ENCODE measurements around the gene GSTO1.

Gene GSTO1

GRCh38 chr10:104303594-104304355, 49.1 kb downstream of the GSTO1 start:
- no peak for DNase-seq (ENCODE audit: low read depth in 2 of 3, low spot score in 1 of 3)

- DNase-seq (ENCODE audit: low read depth in 2 of 3, low spot score in 1 of 3) = no peak
These were observed 49.7 kb downstream of the GSTO1 start for GRCh38 chr10:104304356-104304745.

GRCh38 chr10:104304927-104305326, 50.2 kb downstream of the GSTO1 start:
- DNase-seq (ENCODE audit: low read depth in 2 of 3, low spot score in 1 of 3) = no peak

- no peak for DNase-seq (ENCODE audit: low read depth in 2 of 3, low spot score in 1 of 3)
These were observed 52.2 kb downstream of the GSTO1 start for GRCh38 chr10:104306897-104307296.

- no peak for DNase-seq (ENCODE audit: low read depth in 2 of 3, low spot score in 1 of 3)
These were observed 53.1 kb downstream of the GSTO1 start for GRCh38 chr10:104307576-104308438.

GRCh38 chr10:104308439-104308903, 53.8 kb downstream of the GSTO1 start:
- DNase-seq (ENCODE audit: low read depth in 2 of 3, low spot score in 1 of 3) = no peak

GRCh38 chr10:104309980-104310978, 55.6 kb downstream of the GSTO1 start:
- DNase-seq (ENCODE audit: low read depth in 2 of 3, low spot score in 1 of 3) = no peak

GRCh38 chr10:104311184-104311720, 56.6 kb downstream of the GSTO1 start:
- no peak for DNase-seq (ENCODE audit: low read depth in 2 of 3, low spot score in 1 of 3)

GRCh38 chr10:104314591-104315485, 60.1 kb downstream of the GSTO1 start:
- DNase-seq (ENCODE audit: low read depth in 2 of 3, low spot score in 1 of 3) = no peak

- DNase-seq (ENCODE audit: low read depth in 2 of 3, low spot score in 1 of 3) = no peak
These were observed 60.8 kb downstream of the GSTO1 start for GRCh38 chr10:104315486-104315921.

- no peak for DNase-seq (ENCODE audit: low read depth in 2 of 3, low spot score in 1 of 3)
These were observed 61.8 kb downstream of the GSTO1 start for GRCh38 chr10:104316321-104317099.
